Skeletal muscle satellite cell (primary cell): ENCODE data around the gene CAV1.
A peak's percentile ranks its signal among the peaks of the same experiment; 100 is the strongest.

Source experiments
- H3K27me3 ChIP-seq: 2 replicates; pipeline ENCODE4 v1.7.0; 2013; ENCODE audit warnings: low read length; ENCODE audit not compliant: control insufficient read depth, insufficient read depth
- H3K36me3 ChIP-seq: 2 replicates; pipeline ENCODE4 v1.7.0; 2013; ENCODE audit warnings: mild to moderate bottlenecking, control low read depth, low read length; ENCODE audit not compliant: insufficient read depth
- H3K4me1 ChIP-seq: 2 replicates; pipeline ENCODE4 v1.7.0; 2013; ENCODE audit warnings: low read length; ENCODE audit not compliant: control insufficient read depth, insufficient read depth
- H3K4me2 ChIP-seq: 2 replicates; pipeline ENCODE4 v1.7.0; 2013; ENCODE audit warnings: mild to moderate bottlenecking, low read length
- H3K4me3 ChIP-seq: 2 replicates; pipeline ENCODE4 v1.7.0; 2013; ENCODE audit warnings: low read length
- H3K9ac ChIP-seq: 2 replicates; pipeline ENCODE4 v1.7.0; 2013; ENCODE audit warnings: mild to moderate bottlenecking, low read depth, low read length, moderate library complexity
- H3K9me3 ChIP-seq: replicated peaks from 2 replicates; pipeline ENCODE4 v1.7.0; 2013; ENCODE audit warnings: mild to moderate bottlenecking, control low read depth, low read length

CAV1 gene

DNA sequence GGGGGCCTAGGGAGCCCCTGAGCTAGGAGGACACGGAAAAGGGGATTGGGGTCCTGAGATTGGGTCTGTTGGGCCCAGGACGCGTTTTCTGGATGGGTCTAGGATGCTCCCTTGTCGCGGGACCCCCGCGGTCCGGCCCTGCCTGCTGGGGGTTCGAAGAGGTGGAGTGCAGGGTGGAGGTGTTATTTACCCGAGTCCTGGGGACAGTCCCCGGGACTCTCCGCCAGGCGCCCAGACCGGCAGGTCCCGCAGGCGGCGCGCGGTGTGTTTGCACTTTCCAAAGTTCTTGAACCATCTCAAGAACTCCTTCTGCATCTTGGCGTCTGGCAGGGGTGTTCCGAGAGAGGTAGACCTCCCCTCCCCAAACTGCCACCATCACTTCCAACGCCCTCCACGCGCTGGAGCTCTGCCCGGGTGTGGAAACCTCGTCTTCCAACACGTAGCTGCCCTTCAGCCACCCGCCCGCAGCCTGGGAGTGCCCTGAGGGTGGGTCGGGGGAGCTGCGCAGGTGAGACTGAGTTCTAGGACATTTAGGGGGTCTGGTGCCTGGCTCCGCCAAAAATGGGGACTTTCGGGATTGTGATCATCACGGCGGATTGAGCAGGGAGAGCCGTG, 569 bp downstream of the CAV1 start:
- no peaks in the 10 kb centered on the region for H3K9me3 ChIP-seq
- peak overlapping the region; percentile 100 for H3K9ac ChIP-seq
- peak overlapping the region; percentile 85 for H3K4me2 ChIP-seq
- peaks cover 41% of the 10 kb centered on the region for H3K36me3 ChIP-seq
- peak overlapping the region; percentile 97 for H3K4me3 ChIP-seq
- no peaks in the 10 kb centered on the region for H3K27me3 ChIP-seq
- H3K4me1 ChIP-seq, result peaks cover 48% of the 10 kb centered on the region

DNA sequence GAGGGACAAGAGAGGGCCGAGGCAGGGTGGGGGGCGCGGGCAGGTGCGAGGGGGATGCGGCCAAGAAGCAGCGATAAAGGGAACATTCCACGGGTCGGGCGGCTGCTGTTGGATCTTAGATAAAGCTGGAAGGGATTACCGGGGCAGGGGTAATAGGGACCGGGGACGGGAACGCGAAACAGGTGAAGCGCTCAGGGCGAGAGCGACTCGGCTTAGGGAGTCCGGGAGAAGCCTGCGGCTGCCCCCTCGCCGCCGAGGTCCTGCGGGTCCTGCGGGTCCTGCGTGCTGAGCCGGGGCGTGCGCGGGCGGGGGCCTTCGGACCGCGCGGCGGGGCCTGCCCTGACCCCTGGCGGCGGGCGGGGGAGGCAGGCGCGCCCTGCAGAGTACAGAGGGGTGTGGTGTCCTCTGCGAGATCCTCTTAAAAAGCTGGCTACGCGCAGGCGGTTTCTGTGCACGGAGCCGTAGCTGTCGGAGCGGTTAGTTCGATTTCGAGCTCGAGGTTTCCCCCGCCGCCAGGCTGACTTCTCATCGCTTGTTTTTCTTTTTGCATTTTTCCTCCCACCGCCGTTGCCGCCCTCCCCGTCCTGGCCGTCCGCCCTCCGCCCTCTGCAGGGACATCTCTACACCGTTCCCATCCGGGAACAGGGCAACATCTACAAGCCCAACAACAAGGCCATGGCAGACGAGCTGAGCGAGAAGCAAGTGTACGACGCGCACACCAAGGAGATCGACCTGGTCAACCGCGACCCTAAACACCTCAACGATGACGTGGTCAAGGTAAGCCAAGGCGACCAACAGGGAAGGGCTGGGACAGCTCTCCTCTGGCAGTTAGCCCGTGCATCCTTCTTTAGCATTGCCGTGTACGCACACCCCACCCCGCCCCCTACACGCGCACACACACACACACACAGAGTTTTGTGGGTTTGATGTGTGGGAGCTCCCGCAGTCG, 1.4 kb downstream of the CAV1 start:
- H3K9me3 ChIP-seq, result no peaks in the 10 kb centered on the region
- peaks cover 48% of the 10 kb centered on the region for H3K36me3 ChIP-seq
- peak overlapping the region; percentile 100 for H3K9ac ChIP-seq
- H3K27me3 ChIP-seq, result no peaks in the 10 kb centered on the region
- H3K4me3 ChIP-seq, result peak overlapping the region; percentile 97
- peaks cover 51% of the 10 kb centered on the region for H3K4me1 ChIP-seq
- H3K4me2 ChIP-seq, result peak overlapping the region; percentile 85

DNA sequence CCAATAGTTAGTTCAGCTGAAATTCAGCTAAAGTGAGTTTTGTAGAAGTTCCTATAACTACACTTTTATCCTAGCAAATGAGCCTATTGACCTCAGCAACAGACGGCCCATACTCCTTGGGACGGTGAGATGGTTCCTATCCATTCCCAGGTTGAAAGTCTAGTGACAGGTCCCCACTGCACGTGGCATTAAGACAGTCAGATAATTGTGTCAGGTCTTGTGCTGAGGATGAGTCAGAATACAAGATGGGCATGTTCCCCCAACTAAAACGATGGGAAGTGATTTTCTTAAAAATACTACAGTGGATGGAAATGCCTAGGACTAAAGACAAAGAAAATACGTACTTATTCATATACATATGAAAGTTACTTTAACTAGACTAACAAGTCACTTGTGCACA, 2.1 kb downstream of the CAV1 start:
- H3K9ac ChIP-seq, result peak overlapping the region; percentile 100
- peaks cover 55% of the 10 kb centered on the region for H3K36me3 ChIP-seq
- peak overlapping the region; percentile 85 for H3K4me2 ChIP-seq
- peaks cover 49% of the 10 kb centered on the region for H3K4me1 ChIP-seq
- H3K9me3 ChIP-seq, result no peaks in the 10 kb centered on the region
- H3K4me3 ChIP-seq, result peak overlapping the region; percentile 97
- H3K27me3 ChIP-seq, result no peaks in the 10 kb centered on the region

DNA sequence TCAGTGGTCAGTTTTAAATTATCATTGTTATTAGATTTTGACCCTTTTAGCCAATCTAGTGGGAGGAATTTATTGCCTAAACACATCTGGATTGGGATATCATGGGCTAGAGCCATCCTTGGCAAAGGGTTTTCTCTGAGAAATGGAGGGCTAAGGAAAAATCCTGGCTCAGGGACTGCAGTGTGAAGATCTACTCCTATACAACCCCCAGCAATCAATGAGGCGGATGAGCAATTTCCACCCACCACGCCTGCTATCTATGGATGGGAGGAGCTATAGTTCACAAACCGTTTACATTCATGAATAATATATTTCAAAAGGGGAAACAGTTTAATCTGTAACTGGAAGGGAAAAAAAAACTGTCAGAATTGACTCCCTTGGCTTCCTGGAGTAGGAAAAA, 2.7 kb downstream of the CAV1 start:
- peaks cover 49% of the 10 kb centered on the region for H3K4me1 ChIP-seq
- H3K9ac ChIP-seq, result peak overlapping the region; percentile 100
- peak overlapping the region; percentile 85 for H3K4me2 ChIP-seq
- H3K27me3 ChIP-seq, result no peaks in the 10 kb centered on the region
- peaks cover 61% of the 10 kb centered on the region for H3K36me3 ChIP-seq
- H3K4me3 ChIP-seq, result peak overlapping the region; percentile 97
- no peaks in the 10 kb centered on the region for H3K9me3 ChIP-seq

DNA sequence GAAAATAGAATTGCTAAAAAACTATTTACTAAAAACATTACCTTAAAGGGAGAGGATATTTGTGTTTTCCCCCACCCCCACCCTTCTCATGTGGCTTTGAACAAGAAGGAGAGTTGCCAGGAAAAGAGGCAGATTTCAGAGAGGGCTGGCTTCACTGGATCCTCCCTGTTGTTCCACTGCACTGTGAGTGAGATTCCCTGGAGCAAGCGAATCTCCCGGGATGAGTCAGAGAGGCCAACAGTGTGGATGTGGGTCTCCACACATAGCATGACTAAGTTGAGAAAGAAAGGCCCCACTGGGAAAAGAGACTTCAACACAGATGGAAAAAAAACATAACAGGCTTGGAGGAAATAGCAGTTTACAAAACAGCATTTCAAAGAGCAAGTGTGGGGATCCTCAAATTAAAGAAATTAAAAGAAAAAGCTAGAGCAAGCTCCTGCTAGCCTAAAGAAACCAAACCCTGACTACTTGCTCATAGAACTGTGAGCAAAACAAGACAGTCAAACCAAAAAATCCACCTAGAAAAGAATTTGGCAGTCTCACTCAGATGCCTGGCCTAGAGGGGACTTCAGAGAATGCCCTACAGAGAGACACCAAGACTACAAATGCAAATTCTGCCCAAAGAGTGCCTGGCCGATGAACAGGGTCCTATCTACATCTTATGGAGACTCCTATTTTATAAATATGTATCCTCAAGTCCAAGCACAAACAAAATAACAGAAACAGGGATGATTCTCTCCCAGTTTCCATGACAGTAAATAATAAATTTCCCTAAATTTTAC, 3.4 kb downstream of the CAV1 start:
- H3K27me3 ChIP-seq, result no peaks in the 10 kb centered on the region
- peaks cover 66% of the 10 kb centered on the region for H3K36me3 ChIP-seq
- H3K4me3 ChIP-seq, result peak overlapping the region; percentile 97
- peak overlapping the region; percentile 85 for H3K4me2 ChIP-seq
- peak overlapping the region; percentile 100 for H3K9ac ChIP-seq
- H3K9me3 ChIP-seq, result no peaks in the 10 kb centered on the region
- peaks cover 50% of the 10 kb centered on the region for H3K4me1 ChIP-seq

DNA sequence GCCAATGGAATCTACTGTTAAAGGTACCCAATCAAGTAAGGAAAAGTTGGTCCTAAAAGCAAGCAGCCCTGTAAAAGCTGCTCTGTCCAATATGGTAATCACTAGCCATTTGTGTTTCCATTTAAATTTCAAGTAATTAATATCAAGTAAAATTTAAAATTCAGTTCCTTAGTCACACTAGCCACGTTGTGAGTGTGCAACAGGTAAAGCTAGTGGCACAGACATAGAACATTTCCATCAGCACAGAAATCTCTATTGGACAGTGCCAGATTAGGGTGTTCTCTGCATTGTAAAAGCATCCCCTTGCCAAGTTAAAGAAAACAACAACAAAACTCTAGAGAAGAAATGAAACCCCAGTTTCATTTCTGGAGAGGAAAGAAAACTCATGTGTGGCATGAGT, 4.4 kb downstream of the CAV1 start:
- Histone ChIP-seq H3K4me2 (peak overlapping the region; percentile 85), H3K9ac (peak overlapping the region; percentile 100), H3K4me1 (peaks cover 39% of the 10 kb centered on the region), H3K4me3 (peak overlapping the region; percentile 97), H3K27me3 (no peaks in the 10 kb centered on the region), H3K36me3 (peaks cover 74% of the 10 kb centered on the region), H3K9me3 (no peaks in the 10 kb centered on the region)

DNA sequence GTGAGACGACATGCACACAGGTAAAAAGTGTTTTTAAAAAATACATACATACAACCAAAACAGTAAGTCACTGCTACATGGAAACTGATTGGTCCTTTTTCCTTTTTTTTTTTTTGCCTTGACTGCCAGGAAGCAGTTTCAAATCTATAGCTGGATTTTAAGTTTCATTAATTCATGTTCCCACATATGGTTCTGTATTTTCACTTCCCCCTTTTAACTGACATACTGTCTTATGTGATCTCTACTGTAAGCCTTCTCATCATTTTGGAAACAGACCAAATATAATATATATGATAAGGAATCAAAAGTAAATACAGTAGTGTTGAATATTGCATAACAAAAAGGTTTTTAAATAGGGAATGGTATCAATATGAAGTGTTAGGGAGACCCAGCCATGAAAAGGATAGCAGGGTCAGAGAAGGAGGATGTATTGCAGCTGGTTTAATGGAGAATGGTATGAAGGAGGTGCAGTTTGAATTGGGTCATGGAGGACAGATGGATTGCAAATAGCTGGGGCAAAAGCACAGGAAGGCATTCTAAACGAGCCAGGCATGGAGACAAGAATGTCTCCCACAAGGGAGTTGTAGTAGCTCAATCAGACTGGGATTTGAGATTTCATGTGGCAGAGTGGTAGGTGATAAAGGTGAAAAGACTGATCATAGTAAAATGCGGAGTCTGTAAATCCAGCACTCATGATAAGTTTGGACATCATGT, 5.4 kb downstream of the CAV1 start:
- H3K9ac ChIP-seq, result peak overlapping the region; percentile 100
- H3K9me3 ChIP-seq, result no peaks in the 10 kb centered on the region
- no peaks in the 10 kb centered on the region for H3K27me3 ChIP-seq
- H3K4me1 ChIP-seq, result peaks cover 47% of the 10 kb centered on the region
- peaks cover 82% of the 10 kb centered on the region for H3K36me3 ChIP-seq
- H3K4me3 ChIP-seq, result peak overlapping the region; percentile 97
- H3K4me2 ChIP-seq, result peak overlapping the region; percentile 85

DNA sequence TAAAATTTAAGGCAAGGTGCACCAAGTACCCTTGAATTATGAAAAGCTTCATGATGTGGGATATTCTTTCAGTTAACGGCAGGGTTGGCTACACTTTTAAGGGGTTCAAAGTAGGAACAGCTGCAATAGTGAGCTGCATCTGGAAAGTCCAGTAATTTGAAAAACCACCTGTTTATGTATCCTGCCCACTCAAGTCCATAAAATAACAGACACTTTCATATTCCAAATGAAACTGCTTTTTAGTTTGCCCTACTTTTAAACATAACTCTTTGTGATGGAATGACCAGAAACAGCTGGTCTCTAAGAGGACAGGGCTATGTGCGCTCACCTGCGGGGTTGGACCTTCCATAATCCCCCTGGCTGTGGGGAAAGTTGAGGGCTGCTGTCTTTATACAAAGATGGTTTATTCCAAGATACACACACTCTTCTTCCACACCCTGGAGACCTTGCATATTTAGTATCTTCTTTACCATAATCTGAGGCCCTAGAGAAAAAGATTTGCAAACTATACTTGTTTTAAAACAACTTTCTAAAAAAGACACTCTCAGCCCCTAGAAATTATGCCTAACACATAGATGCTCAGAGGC, 7.4 kb downstream of the CAV1 start:
- peak overlapping the region; percentile 85 for H3K4me2 ChIP-seq
- no peaks in the 10 kb centered on the region for H3K9me3 ChIP-seq
- peak overlapping the region; percentile 97 for H3K4me3 ChIP-seq
- H3K27me3 ChIP-seq, result no peaks in the 10 kb centered on the region
- peaks cover 60% of the 10 kb centered on the region for H3K4me1 ChIP-seq
- peaks cover 89% of the 10 kb centered on the region for H3K36me3 ChIP-seq
- H3K9ac ChIP-seq, result peak overlapping the region; percentile 17

DNA sequence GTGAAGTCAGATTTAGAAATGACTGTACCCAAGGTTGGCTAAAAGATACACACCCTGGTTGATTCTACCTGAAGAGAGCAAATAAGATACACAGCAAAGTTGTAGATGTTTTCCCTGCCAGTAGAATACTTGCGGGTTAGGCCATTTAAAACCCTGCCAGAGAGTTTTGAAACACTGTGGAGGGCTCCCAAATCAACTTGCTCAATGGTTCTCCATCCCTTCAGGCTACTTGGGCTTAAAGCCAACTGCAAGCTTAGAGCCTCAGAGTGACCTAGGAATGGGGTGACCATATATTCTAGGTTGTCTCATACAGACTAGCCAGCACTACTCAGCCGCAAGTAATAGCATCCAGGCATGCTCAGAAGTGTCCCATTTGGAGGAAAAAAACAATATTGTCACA, 10.0 kb downstream of the CAV1 start:
- H3K9ac ChIP-seq, result no peak overlapping the region
- H3K36me3 ChIP-seq, result peaks cover 90% of the 10 kb centered on the region
- no peaks in the 10 kb centered on the region for H3K9me3 ChIP-seq
- H3K27me3 ChIP-seq, result no peaks in the 10 kb centered on the region
- H3K4me1 ChIP-seq, result peaks cover 74% of the 10 kb centered on the region
- peak overlapping the region; percentile 47 for H3K4me2 ChIP-seq
- H3K4me3 ChIP-seq, result no peak overlapping the region

DNA sequence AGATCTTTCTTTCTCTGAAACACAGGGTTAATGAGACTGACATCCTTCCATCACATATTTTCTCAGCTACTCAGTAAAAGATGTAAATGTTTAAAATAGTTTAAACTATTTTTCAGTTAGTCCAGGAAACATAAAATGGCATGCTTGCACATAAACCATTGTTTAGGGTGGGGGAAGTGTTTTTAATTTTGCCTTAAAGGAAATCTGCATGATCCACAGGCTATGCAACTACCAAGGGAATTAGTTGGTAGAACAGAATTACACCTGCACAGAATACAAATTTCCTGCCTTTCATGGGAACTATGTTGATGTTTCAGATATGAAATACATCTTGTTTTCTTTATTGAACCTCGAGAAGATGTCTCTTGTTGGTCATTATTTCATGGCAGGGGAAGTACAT, 10.6 kb downstream of the CAV1 start:
- H3K27me3 ChIP-seq, result no peaks in the 10 kb centered on the region
- no peaks in the 10 kb centered on the region for H3K9me3 ChIP-seq
- peaks cover 90% of the 10 kb centered on the region for H3K36me3 ChIP-seq
- H3K4me2 ChIP-seq, result peak overlapping the region; percentile 47
- no peak overlapping the region for H3K4me3 ChIP-seq
- peaks cover 75% of the 10 kb centered on the region for H3K4me1 ChIP-seq
- no peak overlapping the region for H3K9ac ChIP-seq
